ENCODE results near the gene TRAPPC10.

DNA sequence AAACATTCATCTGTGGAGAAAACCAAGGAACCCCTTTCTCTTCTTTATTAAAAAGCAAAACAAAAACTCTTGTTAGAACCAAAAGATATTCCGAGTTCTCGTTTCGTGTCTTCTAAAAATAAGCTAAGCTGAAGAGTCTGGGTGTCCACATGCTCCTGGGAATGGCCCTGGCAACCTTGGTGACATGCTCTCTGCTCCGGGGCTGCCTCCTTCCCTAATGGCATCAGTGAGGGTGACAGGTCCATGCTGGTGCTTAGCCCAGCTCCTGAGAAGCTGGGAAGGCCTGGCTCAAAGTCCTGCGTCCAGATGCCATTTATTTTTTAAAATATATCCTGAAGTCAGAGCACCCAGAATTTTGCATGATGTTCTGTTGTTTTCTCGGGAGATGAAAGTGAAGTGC, 24.6 kb upstream of the TRAPPC10 start:
- no peak for TF ChIP-seq CTCF (conservative IDR thresholded peaks at IDR 0.05; ENCODE audit: low read length)
- no peak for TF ChIP-seq EZH2phosphoT487 (IDR thresholded peaks at IDR 0.05; ENCODE audit: borderline replicate concordance)
